ENCODE measurements around the gene C2CD4D.
"Not testable (repeated sequence)": the region's sequence is repeated elsewhere in the genome, so short reads cannot be mapped to it uniquely, and the experiment has no call there.

The C2CD4D gene

DNA sequence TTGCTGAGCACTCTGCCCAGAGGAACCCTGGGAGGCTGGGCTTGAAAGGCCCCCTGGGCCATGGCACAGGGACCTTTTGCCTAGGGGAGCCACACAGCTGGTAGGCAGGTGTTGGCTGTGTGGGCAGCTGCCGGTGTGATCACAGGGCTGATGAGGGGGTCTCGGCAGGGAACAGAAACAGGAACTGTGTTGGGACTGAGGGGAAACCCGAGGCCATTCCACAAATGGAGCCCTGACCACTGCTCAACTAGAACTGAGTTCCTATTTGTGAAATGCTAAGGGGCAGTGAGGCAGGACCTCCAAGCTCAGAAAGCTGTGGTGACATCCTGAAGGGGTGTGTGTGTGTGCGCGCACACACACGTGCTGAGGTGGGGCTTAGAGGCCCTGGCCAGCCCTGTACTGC, 20.3 kb upstream of the C2CD4D start:
- Histone ChIP-seq H3K36me3 (replicated peaks) (no peaks in the 10 kb centered on the region), H3K27me3 (replicated peaks) (no peaks in the 10 kb centered on the region), H3K4me3 (ENCODE audit: low read depth, low read length) (no peak overlapping the region), H3K27ac (no peak overlapping the region)
- in situ Hi-C loops (cut with HindIII; ENCODE audit: low pct_ligation_motif_present, low sequenced_read_pairs), result no loop called here
- TF ChIP-seq, protein P1, sequence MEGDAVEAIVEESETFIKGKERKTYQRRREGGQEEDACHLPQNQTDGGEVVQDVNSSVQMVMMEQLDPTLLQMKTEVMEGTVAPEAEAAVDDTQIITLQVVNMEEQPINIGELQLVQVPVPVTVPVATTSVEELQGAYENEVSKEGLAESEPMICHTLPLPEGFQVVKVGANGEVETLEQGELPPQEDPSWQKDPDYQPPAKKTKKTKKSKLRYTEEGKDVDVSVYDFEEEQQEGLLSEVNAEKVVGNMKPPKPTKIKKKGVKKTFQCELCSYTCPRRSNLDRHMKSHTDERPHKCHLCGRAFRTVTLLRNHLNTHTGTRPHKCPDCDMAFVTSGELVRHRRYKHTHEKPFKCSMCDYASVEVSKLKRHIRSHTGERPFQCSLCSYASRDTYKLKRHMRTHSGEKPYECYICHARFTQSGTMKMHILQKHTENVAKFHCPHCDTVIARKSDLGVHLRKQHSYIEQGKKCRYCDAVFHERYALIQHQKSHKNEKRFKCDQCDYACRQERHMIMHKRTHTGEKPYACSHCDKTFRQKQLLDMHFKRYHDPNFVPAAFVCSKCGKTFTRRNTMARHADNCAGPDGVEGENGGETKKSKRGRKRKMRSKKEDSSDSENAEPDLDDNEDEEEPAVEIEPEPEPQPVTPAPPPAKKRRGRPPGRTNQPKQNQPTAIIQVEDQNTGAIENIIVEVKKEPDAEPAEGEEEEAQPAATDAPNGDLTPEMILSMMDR (IDR thresholded peaks at IDR 0.05; ENCODE audit: low read depth, low read length, missing control alignments), result no peak
- no peak for DNase-seq

DNA sequence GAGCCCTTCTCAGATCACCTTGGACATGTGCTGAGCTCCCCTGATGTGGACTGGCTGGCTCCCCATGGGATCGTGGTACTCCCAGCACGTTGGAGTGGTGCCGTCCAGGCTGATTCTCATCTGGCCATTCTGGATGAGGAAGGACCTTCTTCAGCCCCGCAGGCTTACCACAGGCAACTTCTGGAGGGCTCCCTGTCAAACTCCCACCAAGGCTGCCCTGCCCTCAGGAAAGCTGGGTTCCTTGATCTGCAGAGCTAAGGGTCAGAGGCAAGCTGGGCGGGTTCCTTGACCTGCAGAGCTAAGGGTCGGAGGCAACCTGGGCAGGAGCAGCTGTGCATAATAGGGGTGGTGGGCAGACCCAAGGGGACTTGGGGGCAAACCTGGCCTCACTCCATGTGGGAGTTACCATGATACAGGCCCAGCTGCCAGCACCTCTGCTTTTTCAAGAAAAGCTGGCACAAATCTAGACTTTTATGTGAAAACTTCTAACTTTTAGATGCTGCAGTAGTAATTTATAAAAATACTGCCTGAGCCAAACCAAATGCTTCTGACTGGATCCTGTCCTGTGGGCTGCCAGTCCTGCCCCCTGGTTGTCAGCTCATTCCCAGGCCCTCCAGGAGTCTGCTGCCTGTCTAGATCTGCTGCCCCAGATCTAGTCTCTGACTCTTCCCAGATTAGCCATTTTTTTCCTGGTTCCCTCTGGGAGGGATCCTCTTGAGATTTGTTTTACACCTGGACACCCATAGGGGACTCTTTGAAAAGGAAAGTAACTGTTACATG, 19.5 kb upstream of the C2CD4D start:
- TF ChIP-seq, protein P1 (IDR thresholded peaks at IDR 0.05; ENCODE audit: low read depth, low read length, missing control alignments), result no peak
- H3K27ac ChIP-seq, result no peak overlapping the region
- H3K4me3 ChIP-seq (ENCODE audit: low read depth, low read length), result no peak overlapping the region
- in situ Hi-C loops (cut with HindIII; ENCODE audit: low pct_ligation_motif_present, low sequenced_read_pairs), result no loop called here
- no peak for DNase-seq
- H3K27me3 ChIP-seq (replicated peaks), result no peaks in the 10 kb centered on the region
- H3K36me3 ChIP-seq (replicated peaks), result no peaks in the 10 kb centered on the region

DNA sequence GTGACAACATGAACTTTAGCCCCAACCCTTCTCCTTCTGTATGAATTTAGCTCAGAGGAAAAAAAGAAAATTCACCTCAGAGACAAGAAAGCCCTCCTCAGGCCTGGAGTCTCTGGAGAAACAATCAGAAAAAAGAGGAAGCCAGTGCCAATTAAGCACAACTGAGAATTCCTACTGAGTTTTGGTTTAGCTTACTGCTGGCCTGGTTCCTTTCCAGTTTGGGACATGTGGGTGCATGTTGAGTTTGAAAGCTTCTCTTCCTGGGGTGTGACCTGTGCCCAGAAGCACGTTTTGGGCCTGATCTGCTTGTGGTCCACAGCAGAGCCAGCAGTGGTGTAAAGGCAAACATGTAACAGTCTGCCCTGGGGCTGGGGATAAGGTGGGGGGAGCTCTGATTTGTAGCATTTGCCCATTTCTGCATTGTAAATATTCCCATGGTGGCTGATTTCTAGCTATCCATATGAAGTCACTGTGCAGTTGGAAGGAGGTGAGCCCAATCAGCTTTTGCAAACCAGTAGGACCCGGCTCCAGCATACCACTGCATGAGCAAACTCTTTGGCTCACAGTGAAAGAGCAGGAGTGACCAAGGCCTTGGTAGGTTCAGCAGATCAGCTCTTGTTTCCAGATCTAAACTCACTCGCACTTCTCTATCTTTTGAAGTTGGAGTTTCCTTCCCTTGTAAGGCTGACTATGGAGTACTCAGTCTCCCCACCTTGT, 18.6 kb upstream of the C2CD4D start:
- H3K4me3 ChIP-seq (ENCODE audit: low read depth, low read length), result no peak overlapping the region
- no peak for DNase-seq
- TF ChIP-seq, protein P1 (IDR thresholded peaks at IDR 0.05; ENCODE audit: low read depth, low read length, missing control alignments), result no peak
- H3K27ac ChIP-seq, result no peak overlapping the region
- in situ Hi-C loops (cut with HindIII; ENCODE audit: low pct_ligation_motif_present, low sequenced_read_pairs), result no loop called here
- no peaks in the 10 kb centered on the region for H3K36me3 ChIP-seq (replicated peaks)
- no peaks in the 10 kb centered on the region for H3K27me3 ChIP-seq (replicated peaks)

DNA sequence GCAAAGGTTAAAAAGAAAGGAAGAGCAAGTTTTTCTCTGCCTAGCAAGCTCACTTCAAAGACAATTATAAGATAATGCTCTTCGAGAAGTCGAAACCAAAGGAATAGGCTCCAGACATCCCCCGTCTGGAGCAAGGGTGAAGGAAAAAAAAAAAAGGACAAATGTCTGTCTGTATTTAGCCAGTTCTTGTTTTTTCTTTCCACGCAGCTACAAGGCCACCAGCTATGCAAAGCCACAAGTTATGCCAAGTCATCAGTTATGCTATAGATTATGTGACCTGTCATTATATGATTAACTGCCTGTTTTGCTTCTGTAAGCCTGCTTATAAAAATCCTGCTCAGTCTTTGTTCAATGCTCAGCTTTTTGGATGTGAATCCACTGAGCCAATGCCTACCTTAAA, 16.3 kb upstream of the C2CD4D start:
- no peak for DNase-seq

DNA sequence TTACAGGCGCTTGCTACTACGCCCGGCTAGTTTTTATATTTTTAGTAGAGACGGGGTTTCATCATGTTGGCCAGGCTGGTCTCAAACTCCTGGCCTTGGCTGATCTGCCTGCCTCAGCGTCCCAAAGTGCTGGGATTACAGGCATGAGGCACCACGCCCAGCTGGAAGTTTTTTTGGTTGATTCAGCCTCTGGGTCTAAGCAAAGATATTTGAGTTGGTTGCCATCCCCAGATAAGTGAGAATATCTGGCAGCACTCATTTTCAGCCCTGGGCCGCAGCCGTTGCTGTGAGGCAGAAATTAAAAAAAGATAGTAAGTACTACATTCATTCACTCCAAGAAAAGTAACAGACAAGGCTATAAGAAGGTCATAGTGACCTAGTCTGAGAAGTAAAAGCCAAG, 15.9 kb upstream of the C2CD4D start:
- H3K4me3 ChIP-seq (ENCODE audit: low read depth, low read length); H3K27ac ChIP-seq; DNase-seq; H3K36me3 ChIP-seq (replicated peaks); H3K27me3 ChIP-seq (replicated peaks); in situ Hi-C loops (cut with HindIII; ENCODE audit: low pct_ligation_motif_present, low sequenced_read_pairs): not testable (repeated sequence)

More for the DNA sequence above, 16.3 kb upstream of the C2CD4D start:
- H3K4me3 ChIP-seq (ENCODE audit: low read depth, low read length), result no peak overlapping the region
- TF ChIP-seq, protein P1 (IDR thresholded peaks at IDR 0.05; ENCODE audit: low read depth, low read length, missing control alignments), result no peak
- H3K27me3 ChIP-seq (replicated peaks), result no peaks in the 10 kb centered on the region
- H3K36me3 ChIP-seq (replicated peaks), result no peaks in the 10 kb centered on the region
- in situ Hi-C loops (cut with HindIII; ENCODE audit: low pct_ligation_motif_present, low sequenced_read_pairs), result no loop called here
- H3K27ac ChIP-seq, result no peak overlapping the region

DNA sequence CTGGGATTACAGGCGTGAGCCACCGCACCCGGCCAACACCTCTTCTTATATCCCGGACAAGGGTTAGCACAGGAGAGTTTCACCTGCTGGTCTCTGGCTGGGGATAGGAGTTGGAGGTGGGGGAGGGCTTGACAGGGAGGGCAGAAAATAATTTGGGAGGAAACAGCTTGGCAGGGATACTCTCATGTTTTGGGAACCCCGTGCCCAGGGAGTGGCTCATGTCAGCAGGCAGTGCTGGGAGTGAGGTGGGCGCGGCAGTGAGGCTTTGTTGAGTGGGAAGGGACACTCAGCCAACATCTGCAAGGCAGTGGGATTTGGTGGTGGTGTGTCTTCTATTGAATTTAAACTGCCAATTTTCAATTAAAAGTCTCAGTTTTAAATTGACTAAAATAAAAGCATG, 15.0 kb upstream of the C2CD4D start:
- TF ChIP-seq, protein P1 (IDR thresholded peaks at IDR 0.05; ENCODE audit: low read depth, low read length, missing control alignments), result no peak
- no peaks in the 10 kb centered on the region for H3K36me3 ChIP-seq (replicated peaks)
- no peak for DNase-seq
- no peak overlapping the region for H3K27ac ChIP-seq
- in situ Hi-C loops (cut with HindIII; ENCODE audit: low pct_ligation_motif_present, low sequenced_read_pairs), result no loop called here
- no peaks in the 10 kb centered on the region for H3K27me3 ChIP-seq (replicated peaks)
- no peak overlapping the region for H3K4me3 ChIP-seq (ENCODE audit: low read depth, low read length)
